ENCODE results near the gene CA9.

Gene CA9

GRCh38 chr9:35717132-35717870, 43.6 kb downstream of the CA9 start:
- no peak for DNase-seq (ENCODE audit: low read depth)

- DNase-seq (ENCODE audit: low read depth) = no peak
Measured at GRCh38 chr9:35718721-35719511, 45.2 kb downstream of the CA9 start.

GRCh38 chr9:35719546-35719945, 45.8 kb downstream of the CA9 start:
- no peak for DNase-seq (ENCODE audit: low read depth)

- DNase-seq (ENCODE audit: low read depth) = no peak
Measured at GRCh38 chr9:35723426-35723825, 49.7 kb downstream of the CA9 start.

GRCh38 chr9:35723908-35724307, 50.2 kb downstream of the CA9 start:
- DNase-seq (ENCODE audit: low read depth) = no peak

GRCh38 chr9:35725362-35725761, 51.6 kb downstream of the CA9 start:
- no peak for DNase-seq (ENCODE audit: low read depth)

- DNase-seq (ENCODE audit: low read depth) = no peak
Measured at GRCh38 chr9:35726931-35727330, 53.2 kb downstream of the CA9 start.

GRCh38 chr9:35727676-35728040, 53.9 kb downstream of the CA9 start:
- no peak for DNase-seq (ENCODE audit: low read depth)

- DNase-seq (ENCODE audit: low read depth) = no peak
Measured at GRCh38 chr9:35728041-35728971, 54.6 kb downstream of the CA9 start.

GRCh38 chr9:35729101-35729500, 55.4 kb downstream of the CA9 start:
- DNase-seq (ENCODE audit: low read depth) = no peak

- no peak for DNase-seq (ENCODE audit: low read depth)
Measured at GRCh38 chr9:35729700-35730485, 56.2 kb downstream of the CA9 start.

GRCh38 chr9:35730486-35730854, 56.7 kb downstream of the CA9 start:
- no peak for DNase-seq (ENCODE audit: low read depth)
